Endothelial cell of umbilical vein (primary cell): ENCODE measurements around the gene CACNG8.

Source experiments
- EZH2 ChIP-seq: IDR thresholded peaks from 2 replicates; pipeline ENCODE4 v1.6.1; 2012; ENCODE audit warnings: borderline replicate concordance, low read depth, mild to moderate bottlenecking, moderate library complexity, low read length, inconsistent platforms; ENCODE audit not compliant: severe bottlenecking
- FOS ChIP-seq: IDR thresholded peaks from 2 replicates; pipeline ENCODE4 v1.6.1; 2011; ENCODE audit warnings: mild to moderate bottlenecking, low read length, moderate library complexity, borderline replicate concordance; ENCODE audit not compliant: insufficient read depth
- GATA2 ChIP-seq: IDR thresholded peaks from 2 replicates; pipeline ENCODE4 v1.7.0; 2011; ENCODE audit warnings: low read depth, mild to moderate bottlenecking, moderate library complexity, mixed read lengths, low read length; ENCODE audit not compliant: insufficient read length, insufficient read depth
- JUN ChIP-seq: IDR thresholded peaks from 2 replicates; pipeline ENCODE4 v1.6.1; 2011; ENCODE audit warnings: borderline replicate concordance, low read depth; ENCODE audit not compliant: insufficient read length, insufficient read depth
- MAX ChIP-seq: IDR thresholded peaks from 2 replicates; pipeline ENCODE4 v1.6.1; 2011; ENCODE audit not compliant: insufficient read depth, insufficient read length
- MYC ChIP-seq: IDR thresholded peaks from one replicate; pipeline ENCODE4 v1.6.1; 2011; ENCODE audit warnings: mild to moderate bottlenecking, low read depth, low read length
- POLR2A ChIP-seq: IDR thresholded peaks from 2 replicates; pipeline ENCODE4 v1.6.1; 2012; ENCODE audit warnings: low read depth, mild to moderate bottlenecking, control low read depth, low read length
- POLR2AphosphoS5 ChIP-seq: IDR thresholded peaks from 2 replicates; pipeline ENCODE4 v1.6.1; 2012; ENCODE audit warnings: low read depth, mild to moderate bottlenecking, control low read depth, low read length, moderate library complexity; ENCODE audit not compliant: insufficient read depth
- TF ChIP-seq, protein P1 (sequence below), 2 donors: IDR thresholded peaks; 1 replicate in 1 of 2; 2 replicates in 1 of 2; pipeline ENCODE4 v1.5.1; 2011; ENCODE audit warnings: low read length in 2 of 2, mild to moderate bottlenecking in 2 of 2, moderate library complexity in 2 of 2, control low read depth in 1 of 2, inconsistent platforms in 1 of 2, low read depth in 1 of 2; ENCODE audit not compliant: insufficient read depth in 1 of 2; ENCODE audit errors: extremely low read depth in 1 of 2

DNA sequence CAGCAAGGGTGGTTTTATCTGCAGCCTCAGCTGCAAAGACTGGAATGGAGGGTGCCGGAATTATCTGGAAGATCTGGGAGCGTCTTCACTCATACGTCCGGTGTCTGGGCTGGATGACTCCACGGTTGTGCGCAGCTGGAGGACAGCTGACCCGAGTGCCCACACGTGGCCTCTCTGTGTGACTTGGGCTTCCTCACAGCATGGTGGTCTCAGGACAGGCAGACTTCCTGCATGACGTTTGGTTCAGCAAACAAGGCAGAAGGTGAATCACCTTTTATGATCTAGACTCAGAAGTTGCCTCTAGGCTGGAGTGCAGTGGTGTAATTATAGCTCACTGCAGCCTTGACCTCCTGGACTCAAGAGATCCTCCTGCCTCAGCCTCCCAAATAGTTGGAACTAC, 61.9 kb downstream of the CACNG8 start:
- TF ChIP-seq, protein P1, sequence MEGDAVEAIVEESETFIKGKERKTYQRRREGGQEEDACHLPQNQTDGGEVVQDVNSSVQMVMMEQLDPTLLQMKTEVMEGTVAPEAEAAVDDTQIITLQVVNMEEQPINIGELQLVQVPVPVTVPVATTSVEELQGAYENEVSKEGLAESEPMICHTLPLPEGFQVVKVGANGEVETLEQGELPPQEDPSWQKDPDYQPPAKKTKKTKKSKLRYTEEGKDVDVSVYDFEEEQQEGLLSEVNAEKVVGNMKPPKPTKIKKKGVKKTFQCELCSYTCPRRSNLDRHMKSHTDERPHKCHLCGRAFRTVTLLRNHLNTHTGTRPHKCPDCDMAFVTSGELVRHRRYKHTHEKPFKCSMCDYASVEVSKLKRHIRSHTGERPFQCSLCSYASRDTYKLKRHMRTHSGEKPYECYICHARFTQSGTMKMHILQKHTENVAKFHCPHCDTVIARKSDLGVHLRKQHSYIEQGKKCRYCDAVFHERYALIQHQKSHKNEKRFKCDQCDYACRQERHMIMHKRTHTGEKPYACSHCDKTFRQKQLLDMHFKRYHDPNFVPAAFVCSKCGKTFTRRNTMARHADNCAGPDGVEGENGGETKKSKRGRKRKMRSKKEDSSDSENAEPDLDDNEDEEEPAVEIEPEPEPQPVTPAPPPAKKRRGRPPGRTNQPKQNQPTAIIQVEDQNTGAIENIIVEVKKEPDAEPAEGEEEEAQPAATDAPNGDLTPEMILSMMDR (IDR thresholded peaks at IDR 0.05; ENCODE audit: extremely low read depth in 1 of 2, insufficient read depth in 1 of 2, low read depth in 1 of 2, low read length in 2 of 2) = no peak
- TF ChIP-seq EZH2 = no peak
- TF ChIP-seq POLR2A = no peak
- no peak for TF ChIP-seq POLR2AphosphoS5
- no peak for TF ChIP-seq MYC
- no peak for TF ChIP-seq MAX
- TF ChIP-seq FOS = no peak
- TF ChIP-seq GATA2 = no peak
- no peak for TF ChIP-seq JUN
